Stimulated activated CD4-positive, alpha-beta T cell treated with anti-CD3 and anti-CD28 coated beads, Interleukin-2, amount 100 ng/mL, for 24 hours (primary cell): Measurements from ENCODE around the gene AKR1A1.
"Not testable (repeated sequence)": the region's sequence is repeated elsewhere in the genome, so short reads cannot be mapped to it uniquely, and the experiment has no call there.

ENCODE experiments used
- DNase-seq, 2 donors: peaks; one replicate each; pipeline ENCODE4 v3.0.0-alpha.2; 2020

AKR1A1 gene

GRCh38 chr1:45570631-45571030 lies 20.0 kb downstream of the AKR1A1 start:
- DNase-seq, result no peak

GRCh38 chr1:45573231-45573804 lies 22.7 kb downstream of the AKR1A1 start:
- no peak for DNase-seq

GRCh38 chr1:45574105-45574626 lies 23.5 kb downstream of the AKR1A1 start:
- DNase-seq, result no peak

GRCh38 chr1:45583264-45583665 lies 32.6 kb downstream of the AKR1A1 start:
- peak; percentile 94 for DNase-seq

GRCh38 chr1:45583666-45584350 lies 33.2 kb downstream of the AKR1A1 start, which contains the start of gene NASP:
Gene NASP (plus strand): TSS chr1:45584041. CDS start chr1:45584147, 106 bp downstream.
- peak; percentile 95 to 96 for DNase-seq

GRCh38 chr1:45584351-45585109 lies 33.9 kb downstream of the AKR1A1 start:
- peak; percentile 88 to 91 for DNase-seq

- DNase-seq, result no peak
Observed at GRCh38 chr1:45585110-45585426, 34.4 kb downstream of the AKR1A1 start.

- DNase-seq, result no peak
Observed at GRCh38 chr1:45585496-45586075, 35.0 kb downstream of the AKR1A1 start.

- DNase-seq, result no peak
Observed at GRCh38 chr1:45586769-45587168, 36.1 kb downstream of the AKR1A1 start.

GRCh38 chr1:45589861-45590260 lies 39.2 kb downstream of the AKR1A1 start:
- no peak for DNase-seq

- no peak for DNase-seq
Observed at GRCh38 chr1:45594412-45594811, 43.8 kb downstream of the AKR1A1 start.

GRCh38 chr1:45596765-45597164 lies 46.1 kb downstream of the AKR1A1 start:
- DNase-seq, result not testable (repeated sequence)

- no peak for DNase-seq
Observed at GRCh38 chr1:45604239-45604638, 53.6 kb downstream of the AKR1A1 start.

GRCh38 chr1:45607404-45608074 lies 56.9 kb downstream of the AKR1A1 start:
- DNase-seq, result no peak

GRCh38 chr1:45608175-45609156 lies 57.8 kb downstream of the AKR1A1 start:
- DNase-seq, result no peak

- DNase-seq, result no peak
Observed at GRCh38 chr1:45610589-45611226, 60.1 kb downstream of the AKR1A1 start.

- no peak for DNase-seq
Observed at GRCh38 chr1:45612941-45613579, 62.4 kb downstream of the AKR1A1 start.

GRCh38 chr1:45615885-45616284 lies 65.3 kb downstream of the AKR1A1 start:
- DNase-seq, result no peak

GRCh38 chr1:45617618-45618017 lies 67.0 kb downstream of the AKR1A1 start:
- no peak for DNase-seq

- no peak for DNase-seq
Observed at GRCh38 chr1:45619149-45619921, 68.7 kb downstream of the AKR1A1 start.
